Neural progenitor cell (in vitro differentiated cells): ENCODE results near the gene ADTRP. TPM values are rescaled to one million over a fixed set of nuclear protein-coding genes. Genes with fewer than 3 reads are reported as not detected.

Source experiments
- DNase-seq: peaks from one replicate; pipeline ENCODE4 v3.0.0-alpha.2; 2016; ENCODE audit warnings: low spot score
- H2AFZ ChIP-seq: fragments of 200-600 bp; sonication (generic); replicated peaks from 2 replicates; pipeline ENCODE4 v1.6.1; 2016; ENCODE audit warnings: antibody characterized with exemption
- H3F3A ChIP-seq: fragments of 200-600 bp; sonication (generic); 2 replicates; pipeline ENCODE4 v1.6.1; 2016; ENCODE audit warnings: antibody characterized with exemption, low read depth
- H3K27ac ChIP-seq: fragments of 200-600 bp; sonication (generic); 2 replicates; pipeline ENCODE4 v1.5.1; 2016; ENCODE audit warnings: mild to moderate bottlenecking
- H3K27me3 ChIP-seq: fragments of 200-600 bp; sonication (generic); 2 replicates; pipeline ENCODE4 v1.6.1; 2016; ENCODE audit warnings: mild to moderate bottlenecking, moderate library complexity
- H3K36me3 ChIP-seq: fragments of 200-600 bp; sonication (generic); 2 replicates; pipeline ENCODE4 v1.5.1; 2016
- H3K4me1 ChIP-seq: fragments of 200-600 bp; sonication (generic); 2 replicates; pipeline ENCODE4 v1.6.1; 2016; ENCODE audit warnings: mixed run types
- H3K4me2 ChIP-seq: fragments of 200-600 bp; sonication (generic); 2 replicates; pipeline ENCODE4 v1.6.1; 2016
- H3K4me3 ChIP-seq: fragments of 200-600 bp; sonication (generic); 2 replicates; pipeline ENCODE4 v1.5.1; 2016
- H3K79me2 ChIP-seq: fragments of 200-600 bp; sonication (generic); 2 replicates; pipeline ENCODE4 v1.6.1; 2016; ENCODE audit warnings: low read depth
- H3K9ac ChIP-seq: fragments of 200-600 bp; sonication (generic); 2 replicates; pipeline ENCODE4 v1.6.1; 2016
- H3K9me3 ChIP-seq: fragments of 200-600 bp; sonication (generic); 2 replicates; pipeline ENCODE4 v1.5.1; 2016; ENCODE audit warnings: low read depth
- H4K20me1 ChIP-seq: fragments of 200-600 bp; sonication (generic); 2 replicates; pipeline ENCODE4 v1.6.1; 2016; ENCODE audit warnings: low read depth
- H3K27ac Mint-ChIP-seq: 3 replicates; pipeline ENCODE4 v1.8.0; 2021; ENCODE audit warnings: mixed read lengths
- H3K27me3 Mint-ChIP-seq: 2 replicates; pipeline ENCODE4 v1.8.0; 2022; ENCODE audit warnings: low read depth, mild to moderate bottlenecking, inconsistent platforms, moderate library complexity, mixed read lengths; ENCODE audit not compliant: insufficient read depth
- H3K36me3 Mint-ChIP-seq: 3 replicates; pipeline ENCODE4 v1.8.0; 2021; ENCODE audit warnings: mixed read lengths
- H3K4me1 Mint-ChIP-seq: 3 replicates; pipeline ENCODE4 v1.8.0; 2021; ENCODE audit warnings: mixed read lengths
- H3K4me3 Mint-ChIP-seq: 3 replicates; pipeline ENCODE4 v1.8.0; 2021; ENCODE audit warnings: mild to moderate bottlenecking, moderate library complexity, mixed read lengths
- H3K9me3 Mint-ChIP-seq: 3 replicates; pipeline ENCODE4 v1.8.0; 2020; ENCODE audit warnings: mixed read lengths
- CTCF ChIP-seq: fragments of 200-600 bp; sonication (generic); IDR thresholded peaks from 2 replicates; pipeline ENCODE4 v1.5.1; 2017; ENCODE audit warnings: antibody characterized with exemption, mild to moderate bottlenecking
- EZH2 ChIP-seq: fragments of 200-600 bp; sonication (generic); IDR thresholded peaks from 2 replicates; pipeline ENCODE4 v1.6.1; 2017; ENCODE audit warnings: antibody characterized with exemption, mild to moderate bottlenecking, moderate library complexity
- EZH2phosphoT487 ChIP-seq: fragments of 200-600 bp; sonication (generic); IDR thresholded peaks from 2 replicates; pipeline ENCODE4 v1.6.1; 2017; ENCODE audit warnings: antibody characterized with exemption
- total RNA-seq: library from RNA; depleted of rRNA; stranded (reverse); fragments of >200 nt; gene quantifications from 2 replicates; pipeline ENCODE4 v1.2.3, GENCODE V29; 2015; ENCODE audit warnings: low replicate concordance

ADTRP gene
- total RNA-seq, 1 donor from 2014 or later: not detected

- Histone ChIP-seq H3K4me3 (no peak overlapping the region), H3K4me2 (no peak overlapping the region), H3F3A (no peaks in the 10 kb centered on the region), H3K9me3 (no peaks in the 10 kb centered on the region), H3K79me2 (no peaks in the 10 kb centered on the region), H3K27ac (no peak overlapping the region), H3K27me3 (no peaks in the 10 kb centered on the region), H4K20me1 (no peaks in the 10 kb centered on the region), H3K9ac (no peak overlapping the region), H2AFZ (no peak overlapping the region), H3K4me1 (peaks cover 26% of the 10 kb centered on the region), H3K36me3 (no peaks in the 10 kb centered on the region)
- peaks cover 2% of the 10 kb centered on the region for H3K36me3 Mint-ChIP-seq
- peaks cover 9% of the 10 kb centered on the region for H3K27me3 Mint-ChIP-seq
- DNase-seq: no peak
- H3K27ac Mint-ChIP-seq: no peak overlapping the region
- TF ChIP-seq EZH2: no peak
- TF ChIP-seq CTCF: no peak
- TF ChIP-seq EZH2phosphoT487: no peak
- H3K9me3 Mint-ChIP-seq: peaks cover 3% of the 10 kb centered on the region
- H3K4me3 Mint-ChIP-seq: no peak overlapping the region
- peaks cover 35% of the 10 kb centered on the region for H3K4me1 Mint-ChIP-seq
Observed at GRCh38 chr6:11766589-11767450, 11.8 kb downstream of the ADTRP start.

GRCh38 chr6:11766043-11766442, 12.6 kb downstream of the ADTRP start:
- no peak for TF ChIP-seq EZH2
- TF ChIP-seq EZH2phosphoT487: no peak
- no peak for TF ChIP-seq CTCF
- Mint-ChIP-seq H3K36me3 (peaks cover 2% of the 10 kb centered on the region), H3K27ac (peak overlapping the region; percentile 32), H3K4me1 (peaks cover 34% of the 10 kb centered on the region), H3K27me3 (peaks cover 7% of the 10 kb centered on the region), H3K9me3 (peaks cover 3% of the 10 kb centered on the region), H3K4me3 (no peak overlapping the region)
- Histone ChIP-seq H3K27ac (no peak overlapping the region), H4K20me1 (no peaks in the 10 kb centered on the region), H3K79me2 (no peaks in the 10 kb centered on the region), H3K27me3 (no peaks in the 10 kb centered on the region), H3K9me3 (no peaks in the 10 kb centered on the region), H3K4me1 (peaks cover 26% of the 10 kb centered on the region), H3K4me3 (no peak overlapping the region), H2AFZ (no peak overlapping the region), H3F3A (no peaks in the 10 kb centered on the region), H3K36me3 (no peaks in the 10 kb centered on the region), H3K4me2 (no peak overlapping the region), H3K9ac (no peak overlapping the region)
- no peak for DNase-seq

GRCh38 chr6:11764250-11764604, 14.4 kb downstream of the ADTRP start:
- no peak overlapping the region for H3K9ac ChIP-seq
- TF ChIP-seq CTCF: no peak
- TF ChIP-seq EZH2phosphoT487: no peak
- no peak for TF ChIP-seq EZH2
- DNase-seq: no peak
- H3K27ac Mint-ChIP-seq: no peak overlapping the region
- no peaks in the 10 kb centered on the region for H3F3A ChIP-seq
- H4K20me1 ChIP-seq: no peaks in the 10 kb centered on the region
- no peaks in the 10 kb centered on the region for H3K9me3 ChIP-seq
- peaks cover 26% of the 10 kb centered on the region for H3K4me1 Mint-ChIP-seq
- no peaks in the 10 kb centered on the region for H3K27me3 ChIP-seq
- H3K36me3 ChIP-seq: no peaks in the 10 kb centered on the region
- no peak overlapping the region for H3K4me3 ChIP-seq
- no peak overlapping the region for H3K27ac ChIP-seq
- peaks cover 19% of the 10 kb centered on the region for H3K4me1 ChIP-seq
- H3K79me2 ChIP-seq: no peaks in the 10 kb centered on the region
- H3K9me3 Mint-ChIP-seq: peaks cover 3% of the 10 kb centered on the region
- H3K36me3 Mint-ChIP-seq: peaks cover 2% of the 10 kb centered on the region
- no peak overlapping the region for H2AFZ ChIP-seq
- no peak overlapping the region for H3K4me3 Mint-ChIP-seq
- H3K27me3 Mint-ChIP-seq: peaks cover 5% of the 10 kb centered on the region
- H3K4me2 ChIP-seq: peak overlapping the region; percentile 48
